ENCODE data around the gene UNK.

DNA sequence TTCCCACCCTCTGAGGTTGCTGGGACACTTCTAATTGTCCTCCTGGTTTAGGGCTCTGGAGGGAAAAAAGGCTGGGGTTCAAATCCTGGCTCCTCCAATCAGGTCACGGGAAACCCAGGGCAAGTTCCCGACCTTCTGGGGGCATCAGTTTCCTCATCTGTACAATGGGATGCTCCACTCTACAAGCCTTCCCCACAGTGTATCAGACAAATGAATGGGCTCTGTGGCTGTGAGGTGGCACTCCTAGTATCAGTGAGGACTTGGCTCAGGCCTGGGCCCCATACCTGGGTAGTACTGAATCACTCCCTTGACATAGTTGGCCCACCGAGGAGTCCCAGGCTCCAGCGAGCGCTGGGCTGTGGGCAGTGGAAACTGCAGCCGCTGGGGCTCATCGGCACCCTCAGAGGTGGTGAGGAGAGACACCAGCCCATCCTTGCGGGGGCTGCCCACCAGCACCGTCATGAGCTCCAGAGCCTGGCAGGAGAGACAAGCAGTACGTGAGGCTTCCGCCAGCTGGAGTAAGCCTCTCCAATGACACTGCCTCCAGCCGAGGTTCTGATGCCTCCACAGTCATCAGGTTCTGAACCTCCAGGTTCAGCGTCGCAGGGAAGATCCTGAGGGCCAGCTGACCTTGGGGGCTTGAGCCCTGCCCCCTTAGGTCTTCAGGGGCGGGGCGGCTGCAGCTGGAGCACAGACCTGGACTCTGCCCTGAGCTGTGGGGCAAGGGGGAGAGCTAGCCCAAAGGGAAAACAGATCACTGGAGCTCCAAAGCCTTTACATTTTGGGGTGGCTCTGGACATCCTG is 20.8 kb upstream of the UNK start:
- TF ChIP-seq POLR2A (IDR thresholded peaks at IDR 0.05; ENCODE audit: low read depth, low read length): no peak
- TF ChIP-seq, protein P1, sequence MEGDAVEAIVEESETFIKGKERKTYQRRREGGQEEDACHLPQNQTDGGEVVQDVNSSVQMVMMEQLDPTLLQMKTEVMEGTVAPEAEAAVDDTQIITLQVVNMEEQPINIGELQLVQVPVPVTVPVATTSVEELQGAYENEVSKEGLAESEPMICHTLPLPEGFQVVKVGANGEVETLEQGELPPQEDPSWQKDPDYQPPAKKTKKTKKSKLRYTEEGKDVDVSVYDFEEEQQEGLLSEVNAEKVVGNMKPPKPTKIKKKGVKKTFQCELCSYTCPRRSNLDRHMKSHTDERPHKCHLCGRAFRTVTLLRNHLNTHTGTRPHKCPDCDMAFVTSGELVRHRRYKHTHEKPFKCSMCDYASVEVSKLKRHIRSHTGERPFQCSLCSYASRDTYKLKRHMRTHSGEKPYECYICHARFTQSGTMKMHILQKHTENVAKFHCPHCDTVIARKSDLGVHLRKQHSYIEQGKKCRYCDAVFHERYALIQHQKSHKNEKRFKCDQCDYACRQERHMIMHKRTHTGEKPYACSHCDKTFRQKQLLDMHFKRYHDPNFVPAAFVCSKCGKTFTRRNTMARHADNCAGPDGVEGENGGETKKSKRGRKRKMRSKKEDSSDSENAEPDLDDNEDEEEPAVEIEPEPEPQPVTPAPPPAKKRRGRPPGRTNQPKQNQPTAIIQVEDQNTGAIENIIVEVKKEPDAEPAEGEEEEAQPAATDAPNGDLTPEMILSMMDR (IDR thresholded peaks at IDR 0.05; ENCODE audit: extremely low read depth in 1 of 2, insufficient read depth in 1 of 2, low read depth in 1 of 2, low read length in 2 of 2): no peak
- no peak for TF ChIP-seq POLR2AphosphoS5 (IDR thresholded peaks at IDR 0.05; ENCODE audit: insufficient read depth, low read depth, low read length)
- no peak for TF ChIP-seq EZH2 (IDR thresholded peaks at IDR 0.05; ENCODE audit: borderline replicate concordance, low read depth, low read length, severe bottlenecking)
- TF ChIP-seq MYC (IDR thresholded peaks at IDR 0.05; ENCODE audit: low read depth, low read length): no peak
- TF ChIP-seq, protein P2, sequence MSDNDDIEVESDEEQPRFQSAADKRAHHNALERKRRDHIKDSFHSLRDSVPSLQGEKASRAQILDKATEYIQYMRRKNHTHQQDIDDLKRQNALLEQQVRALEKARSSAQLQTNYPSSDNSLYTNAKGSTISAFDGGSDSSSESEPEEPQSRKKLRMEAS (IDR thresholded peaks at IDR 0.05; ENCODE audit: insufficient read depth, insufficient read length): no peak
- no peak for TF ChIP-seq FOS (IDR thresholded peaks at IDR 0.05; ENCODE audit: borderline replicate concordance, insufficient read depth, low read length)
